Liver (tissue), 9 donors: ENCODE data around the gene SYNGR2. TPM values are rescaled to one million over a fixed set of nuclear protein-coding genes. Genes with fewer than 3 reads are reported as not detected.

ENCODE experiments used
- DNase-seq: peaks from one replicate; pipeline ENCODE4 v3.0.0-alpha.2; 2017; ENCODE audit warnings: low spot score
- H3K27ac ChIP-seq, 2 donors: one replicate each; pipeline ENCODE4 v1.7.0; 2013; ENCODE audit warnings: inconsistent platforms in 2 of 2, low read length in 2 of 2, control low read depth in 1 of 2, low read depth in 1 of 2, mild to moderate bottlenecking in 1 of 2
- H3K27me3 ChIP-seq, 4 donors: one replicate each; pipeline versions ENCODE4 v1.6.1 to v1.7.0; 2013; ENCODE audit warnings: low read length in 3 of 4, inconsistent platforms in 1 of 4, mild to moderate bottlenecking in 1 of 4, moderate library complexity in 1 of 4; ENCODE audit not compliant: control insufficient read depth in 4 of 4, insufficient read depth in 4 of 4
- H3K36me3 ChIP-seq, 4 donors: one replicate each; pipeline versions ENCODE4 v1.6.1 to v1.7.0; 2013; ENCODE audit warnings: low read length in 3 of 4, mild to moderate bottlenecking in 3 of 4, low read depth in 1 of 4, moderate library complexity in 1 of 4; ENCODE audit not compliant: control insufficient read depth in 4 of 4, insufficient read depth in 3 of 4
- H3K4me1 ChIP-seq, 4 donors: one replicate each; pipeline versions ENCODE4 v1.6.1 to v1.7.0; 2013; ENCODE audit warnings: low read length in 3 of 4, mild to moderate bottlenecking in 3 of 4, moderate library complexity in 1 of 4; ENCODE audit not compliant: control insufficient read depth in 4 of 4, insufficient read depth in 4 of 4
- H3K4me3 ChIP-seq, 3 donors: one replicate each; pipeline versions ENCODE4 v1.6.1 to v1.7.0; 2013; ENCODE audit warnings: low read length in 3 of 3, control low read depth in 1 of 3, low read depth in 1 of 3, mild to moderate bottlenecking in 1 of 3
- H3K9ac ChIP-seq, 2 donors: one replicate each; pipeline ENCODE4 v1.7.0; 2013; ENCODE audit warnings: low read length in 2 of 2, mild to moderate bottlenecking in 2 of 2, moderate library complexity in 2 of 2, control low read depth in 1 of 2, low read depth in 1 of 2
- H3K9me3 ChIP-seq, 4 donors: one replicate each; pipeline versions ENCODE4 v1.6.1 to v1.7.0; 2013; ENCODE audit warnings: low read length in 3 of 4; ENCODE audit not compliant: control insufficient read depth in 4 of 4
- ATF3 ChIP-seq: IDR thresholded peaks from 2 replicates; pipeline ENCODE4 v1.6.1; 2016; ENCODE audit warnings: antibody characterized with exemption
- CTCF ChIP-seq: fragments of 150-350 bp; IDR thresholded peaks from 2 replicates; pipeline ENCODE4 v1.5.1; 2017; ENCODE audit warnings: improper control_type of control experiment, low read depth, low read length; ENCODE audit not compliant: missing input control
- EGR1 ChIP-seq, 2 donors: IDR thresholded peaks; 2 replicates each; pipeline ENCODE4 v1.6.1; 2016 to 2018; ENCODE audit warnings: antibody characterized with exemption in 2 of 2, low read depth in 2 of 2
- FOXA1 ChIP-seq: IDR thresholded peaks from 2 replicates; pipeline ENCODE4 v1.6.1; 2016; ENCODE audit warnings: antibody characterized with exemption
- FOXA2 ChIP-seq: IDR thresholded peaks from 2 replicates; pipeline ENCODE4 v1.6.1; 2016; ENCODE audit warnings: antibody characterized with exemption
- GABPA ChIP-seq, 2 donors: IDR thresholded peaks in 1 of 2; conservative IDR thresholded peaks in 1 of 2; 2 replicates each; pipeline ENCODE4 v1.6.1; 2016; ENCODE audit warnings: antibody characterized with exemption in 2 of 2, mild to moderate bottlenecking in 1 of 2, moderate library complexity in 1 of 2
- HNF4A ChIP-seq, 2 donors: conservative IDR thresholded peaks; 2 replicates each; pipeline ENCODE4 v1.6.1; 2016; ENCODE audit warnings: antibody characterized with exemption in 2 of 2, mild to moderate bottlenecking in 2 of 2
- HNF4G ChIP-seq: IDR thresholded peaks from 2 replicates; pipeline ENCODE4 v1.6.1; 2016; ENCODE audit warnings: antibody characterized with exemption
- JUND ChIP-seq, 2 donors: IDR thresholded peaks; 2 replicates each; pipeline ENCODE4 v1.6.1; 2016; ENCODE audit warnings: antibody characterized with exemption in 2 of 2
- MAX ChIP-seq: IDR thresholded peaks from 2 replicates; pipeline ENCODE4 v1.6.1; 2016; ENCODE audit warnings: antibody characterized with exemption
- NR2F2 ChIP-seq: IDR thresholded peaks from 2 replicates; pipeline ENCODE4 v1.6.1; 2016; ENCODE audit warnings: antibody characterized with exemption
- RAD21 ChIP-seq, 2 donors: IDR thresholded peaks; 2 replicates each; pipeline ENCODE4 v1.6.1; 2016; ENCODE audit warnings: antibody characterized with exemption in 2 of 2, mild to moderate bottlenecking in 2 of 2
- REST ChIP-seq: IDR thresholded peaks from 2 replicates; pipeline ENCODE4 v1.6.1; 2016; ENCODE audit warnings: antibody characterized with exemption, mild to moderate bottlenecking
- RXRA ChIP-seq, 2 donors: IDR thresholded peaks; 2 replicates each; pipeline ENCODE4 v1.6.1; 2017 to 2018; ENCODE audit warnings: antibody characterized with exemption in 2 of 2, mild to moderate bottlenecking in 1 of 2
- SP1 ChIP-seq: IDR thresholded peaks from 2 replicates; pipeline ENCODE4 v1.6.1; 2018; ENCODE audit warnings: antibody characterized with exemption, mild to moderate bottlenecking
- TAF1 ChIP-seq: conservative IDR thresholded peaks from 2 replicates; pipeline ENCODE4 v1.6.1; 2016; ENCODE audit warnings: antibody characterized with exemption, mild to moderate bottlenecking
- YY1 ChIP-seq: IDR thresholded peaks from 2 replicates; pipeline ENCODE4 v1.6.1; 2016; ENCODE audit warnings: antibody characterized with exemption, mild to moderate bottlenecking
- ZBTB33 ChIP-seq: IDR thresholded peaks from 2 replicates; pipeline ENCODE4 v1.6.1; 2016; ENCODE audit warnings: antibody characterized with exemption
- WGBS: extraction: QIAGEN DNeasy Blood & Tissue Kit; methylation state at CpG from one replicate; pipeline ENCODE4 v1.1.7; 2013; 5-methylcytosine and 5-hydroxymethylcytosine counted together
- polyA plus RNA-seq, 2 donors: library from polyadenylated mRNA; stranded (reverse) in 1 of 2; unstranded in 1 of 2; fragments of 200-250 nt in 1 of 2; fragments of >200 nt in 1 of 2; fragmentation: Nextera tagmentation in 1 of 2; extraction: Ambion mirVana in 1 of 2; gene quantifications; one replicate each; pipeline versions ENCODE4 v1.2.1 to v1.2.3, GENCODE V29; 2013 to 2015
- total RNA-seq, 2 donors: library from RNA; depleted of rRNA; stranded (reverse); fragments of >200 nt; gene quantifications; one replicate each; pipeline ENCODE4 v1.2.3, GENCODE V29; 2014
- donor health status: healthy.
- donor health status: healthy.
- donor health status: healthy.
- donor health status: healthy.
- donor health status: healthy.

The SYNGR2 gene
- total and polyA plus RNA-seq, 4 donors, result 27.9 to 84.7 (median 55.2) TPM

- no peak for TF ChIP-seq FOXA1
- no peak for TF ChIP-seq FOXA2
- no peak for TF ChIP-seq REST
- TF ChIP-seq RXRA (IDR thresholded peaks at IDR 0.05), result no peak
- TF ChIP-seq CTCF, result no peak
- no peak for TF ChIP-seq HNF4G
- TF ChIP-seq EGR1 (IDR thresholded peaks at IDR 0.05; ENCODE audit: low read depth in 2 of 2), result no peak
- TF ChIP-seq YY1, result no peak
- no peak for TF ChIP-seq NR2F2
- no peak for TF ChIP-seq RAD21 (IDR thresholded peaks at IDR 0.05)
- TF ChIP-seq MAX, result no peak
- TF ChIP-seq GABPA (IDR thresholded peaks at IDR 0.05 in 1 of 2, conservative IDR thresholded peaks at IDR 0.05 in 1 of 2), result no peak
- no peak for TF ChIP-seq HNF4A (conservative IDR thresholded peaks at IDR 0.05)
- TF ChIP-seq JUND (IDR thresholded peaks at IDR 0.05), result no peak
- no peak for TF ChIP-seq ZBTB33
- TF ChIP-seq TAF1, result no peak
- no peak for TF ChIP-seq SP1
- no peak for TF ChIP-seq ATF3
- Histone ChIP-seq H3K4me1 (peaks cover 0 to 23% (median 7%) of the 10 kb centered on the region in 4 donors), H3K36me3 (peaks cover 0 to 3% (median 0%) of the 10 kb centered on the region in 4 donors), H3K4me3 (no peak overlapping the region), H3K27ac (no peak overlapping the region), H3K9me3 (no peaks in the 10 kb centered on the region), H3K27me3 (no peaks in the 10 kb centered on the region), H3K9ac (no peak overlapping the region)
- 97% methylated on average over 5 of the region's 5 CpGs for WGBS
- no peak for DNase-seq
Observed at GRCh38 chr17:78123258-78123929, 45.0 kb upstream of the SYNGR2 start.
